Endothelial cell of umbilical vein (primary cell): ENCODE data around the gene ZC2HC1B. TPM values are rescaled to one million over a fixed set of nuclear protein-coding genes. Genes with fewer than 3 reads are reported as not detected.

Experiments used
- BruUV-seq: library from RNA; stranded (reverse); fragments of 400-500 nt; replicated peaks from 2 replicates; lab custom pipeline; 2021; lab: Mats Ljungman, UMichigan
- CTCF ChIA-PET: fragments of 300-600, 350-600 bp; sonication (Branson Sonifier 250); formaldehyde crosslinking; loops from one replicate; lab custom pipeline; 2021; ENCODE audit warnings: antibody characterized with exemption, inconsistent platforms; lab: Charles Lee
- POLR2A ChIA-PET: fragments of 300-600, 350-600 bp; sonication (Branson Sonifier 250); formaldehyde crosslinking; loops from one replicate; lab custom pipeline; 2021; ENCODE audit warnings: antibody characterized with exemption, inconsistent platforms; lab: Charles Lee
- DNase-seq: peaks from one replicate; pipeline ENCODE4 v3.0.0-alpha.2; 2011; ENCODE audit warnings: low read depth, low spot score
- FAIRE-seq: peaks from 2 replicates; lab custom pipeline; 2011; peaks lifted over from hg19 to GRCh38; lab: Jason Lieb, UNC
- H2AFZ ChIP-seq: 2 replicates; pipeline ENCODE4 v1.6.0; 2012; ENCODE audit warnings: low read depth, low read length, control low read depth, inconsistent platforms
- H3K27ac ChIP-seq: 2 replicates; pipeline ENCODE4 v1.5.1; 2011; ENCODE audit warnings: low read depth, mild to moderate bottlenecking, control low read depth, low read length, moderate library complexity; ENCODE audit not compliant: insufficient read depth
- H3K27me3 ChIP-seq, 2 experiments: 2 replicates each; pipeline versions ENCODE4 v1.6.0 to v1.6.1; 2011; ENCODE audit warnings: low read length in 2 of 2, mixed read lengths in 1 of 2; ENCODE audit not compliant: control insufficient read depth in 2 of 2, insufficient read depth in 2 of 2
- H3K36me3 ChIP-seq, 2 experiments: 2 replicates in 1 of 2; 3 replicates in 1 of 2; pipeline ENCODE4 v1.5.1; 2011; ENCODE audit warnings: low read length in 2 of 2, mild to moderate bottlenecking in 1 of 2, moderate library complexity in 1 of 2; ENCODE audit not compliant: control insufficient read depth in 2 of 2, insufficient read depth in 2 of 2; ENCODE audit errors: extremely low read depth in 1 of 2
- H3K4me1 ChIP-seq: 3 replicates; pipeline ENCODE4 v1.5.1; 2011; ENCODE audit warnings: mild to moderate bottlenecking, low read length; ENCODE audit not compliant: control insufficient read depth, insufficient read depth; ENCODE audit errors: extremely low read depth
- H3K4me2 ChIP-seq: 2 replicates; pipeline ENCODE4 v1.6.1; 2011; ENCODE audit warnings: low read length, control low read depth, mixed read lengths; ENCODE audit not compliant: insufficient read depth
- H3K4me3 ChIP-seq, 3 experiments: fragments of 200-600 bp in 1 of 3; sonication (generic), shearing (Covaris generic) in 1 of 3; replicated peaks in 1 of 3; 2 replicates each; pipeline ENCODE4 v1.5.1; 2011 to 2016; ENCODE audit warnings: control low read depth in 3 of 3, low read length in 3 of 3, mild to moderate bottlenecking in 2 of 3, inconsistent platforms in 1 of 3, low read depth in 1 of 3, moderate library complexity in 1 of 3; ENCODE audit not compliant: insufficient read depth in 1 of 3
- H3K79me2 ChIP-seq: 2 replicates; pipeline ENCODE4 v1.6.0; 2012; ENCODE audit warnings: low read length, inconsistent platforms; ENCODE audit not compliant: control insufficient read depth, insufficient read depth
- H3K9ac ChIP-seq: replicated peaks from 2 replicates; pipeline ENCODE3; 2011; ENCODE audit warnings: low read length, control low read depth; ENCODE audit not compliant: insufficient read depth; ENCODE audit errors: extremely low read depth
- H3K9me1 ChIP-seq: replicated peaks from 3 replicates; pipeline ENCODE4 v1.6.0; 2011; ENCODE audit warnings: mild to moderate bottlenecking, low read length; ENCODE audit not compliant: control insufficient read depth, insufficient read depth; ENCODE audit errors: extremely low read depth
- H3K9me3 ChIP-seq: replicated peaks from 2 replicates; pipeline ENCODE4 v1.5.1; 2012; ENCODE audit warnings: low read length, inconsistent platforms; ENCODE audit not compliant: control insufficient read depth, insufficient read depth
- H4K20me1 ChIP-seq: replicated peaks from 2 replicates; pipeline ENCODE3; 2011; ENCODE audit warnings: mild to moderate bottlenecking, low read length; ENCODE audit not compliant: control insufficient read depth, insufficient read depth; ENCODE audit errors: extremely low read depth
- CTCF ChIP-seq, 2 donors: IDR thresholded peaks; 1 replicate in 1 of 2; 2 replicates in 1 of 2; pipeline ENCODE4 v1.5.1; 2011; ENCODE audit warnings: low read length in 2 of 2, mild to moderate bottlenecking in 2 of 2, moderate library complexity in 2 of 2, control low read depth in 1 of 2, inconsistent platforms in 1 of 2, low read depth in 1 of 2; ENCODE audit not compliant: insufficient read depth in 1 of 2; ENCODE audit errors: extremely low read depth in 1 of 2
- EZH2 ChIP-seq: IDR thresholded peaks from 2 replicates; pipeline ENCODE4 v1.6.1; 2012; ENCODE audit warnings: borderline replicate concordance, low read depth, mild to moderate bottlenecking, moderate library complexity, low read length, inconsistent platforms; ENCODE audit not compliant: severe bottlenecking
- FOS ChIP-seq: IDR thresholded peaks from 2 replicates; pipeline ENCODE4 v1.6.1; 2011; ENCODE audit warnings: mild to moderate bottlenecking, low read length, moderate library complexity, borderline replicate concordance; ENCODE audit not compliant: insufficient read depth
- GATA2 ChIP-seq: IDR thresholded peaks from 2 replicates; pipeline ENCODE4 v1.7.0; 2011; ENCODE audit warnings: low read depth, mild to moderate bottlenecking, moderate library complexity, mixed read lengths, low read length; ENCODE audit not compliant: insufficient read length, insufficient read depth
- JUN ChIP-seq: IDR thresholded peaks from 2 replicates; pipeline ENCODE4 v1.6.1; 2011; ENCODE audit warnings: borderline replicate concordance, low read depth; ENCODE audit not compliant: insufficient read length, insufficient read depth
- MYC ChIP-seq: IDR thresholded peaks from one replicate; pipeline ENCODE4 v1.6.1; 2011; ENCODE audit warnings: mild to moderate bottlenecking, low read depth, low read length
- POLR2A ChIP-seq: IDR thresholded peaks from 2 replicates; pipeline ENCODE4 v1.6.1; 2012; ENCODE audit warnings: low read depth, mild to moderate bottlenecking, control low read depth, low read length
- POLR2AphosphoS5 ChIP-seq: IDR thresholded peaks from 2 replicates; pipeline ENCODE4 v1.6.1; 2012; ENCODE audit warnings: low read depth, mild to moderate bottlenecking, control low read depth, low read length, moderate library complexity; ENCODE audit not compliant: insufficient read depth
- dilution Hi-C: fragments of 300-500 bp; cut with MboI; formaldehyde crosslinking; loops from one replicate; pipeline ENCODE4 v1.15.0; 2019; ENCODE audit warnings: low sequenced_read_pairs; ENCODE audit not compliant: extremely low pct_ligation_motif_present
- intact Hi-C: fragments of 100-400 bp; cut with micrococcal nuclease; formaldehyde crosslinking; loops from one replicate; pipeline ENCODE4 v1.10.0; 2022
- polyA plus RNA-seq, 4 experiments: library from polyadenylated mRNA; depleted of rRNA in 3 of 4; stranded (reverse) in 3 of 4; unstranded in 1 of 4; fragments of >200 nt; gene quantifications; 2 replicates each; pipeline versions ENCODE4 v1.2.1 to v1.2.3, GENCODE V29; 2011 to 2012; ENCODE audit warnings: missing spikeins in 1 of 4
- total RNA-seq: library from RNA; stranded (reverse); gene quantifications from 2 replicates; pipeline ENCODE4 v1.2.3, GENCODE V29; 2021
- TF ChIP-seq, protein P1 (sequence below): IDR thresholded peaks from 2 replicates; pipeline ENCODE4 v1.6.1; 2011; ENCODE audit not compliant: insufficient read depth, insufficient read length

Gene ZC2HC1B
- total and polyA plus RNA-seq, 2 donors (not counting 3 experiments of a cell fraction or from before 2014, with no cell fraction given): not detected

- Histone ChIP-seq H3K9ac (no peak overlapping the region), H3K79me2 (no peaks in the 10 kb centered on the region), H3K27me3 (peaks cover 1 to 7% of the 10 kb centered on the region in 2 experiments), H2AFZ (no peak overlapping the region), H3K4me2 (no peak overlapping the region), H3K4me3 (no peak overlapping the region), H4K20me1 (no peaks in the 10 kb centered on the region), H3K4me1 (no peaks in the 10 kb centered on the region), H3K27ac (no peak overlapping the region), H3K36me3 (no peaks in the 10 kb centered on the region), H3K9me3 (no peaks in the 10 kb centered on the region), H3K9me1 (no peaks in the 10 kb centered on the region)
- BruUV-seq: no TSS peak
- peak; percentile 40 for FAIRE-seq
- intact Hi-C loops: no loop called here
- ChIA-PET CTCF (interaction anchor here (1.2 to 3.1 kb wide), 7 partner anchors 8 to 364 kb away, joined by 3 to 20 read pairs (median 8); no protein-coding TSS in a partner anchor), POLR2A (no interaction called here)
- no peak for DNase-seq
- TF ChIP-seq, protein P1, sequence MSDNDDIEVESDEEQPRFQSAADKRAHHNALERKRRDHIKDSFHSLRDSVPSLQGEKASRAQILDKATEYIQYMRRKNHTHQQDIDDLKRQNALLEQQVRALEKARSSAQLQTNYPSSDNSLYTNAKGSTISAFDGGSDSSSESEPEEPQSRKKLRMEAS: no peak
- TF ChIP-seq JUN (no peak), POLR2AphosphoS5 (no peak), FOS (no peak), GATA2 (no peak), POLR2A (no peak), CTCF (IDR thresholded peaks at IDR 0.05; ENCODE audit: extremely low read depth in 1 of 2, insufficient read depth in 1 of 2, low read depth in 1 of 2, low read length in 2 of 2) (no peak), MYC (no peak), EZH2 (no peak)
- dilution Hi-C loops: no loop called here
These were observed 75.1 kb downstream of the ZC2HC1B start for GRCh38 chr6:143939364-143939763.
